ENCODE measurements around the gene KHDC1L. TPM values are rescaled to one million over a fixed set of nuclear protein-coding genes. Genes with fewer than 3 reads are reported as not detected.

The KHDC1L gene
- total RNA-seq, 4 donors from 2014 or later, result not detected

DNA sequence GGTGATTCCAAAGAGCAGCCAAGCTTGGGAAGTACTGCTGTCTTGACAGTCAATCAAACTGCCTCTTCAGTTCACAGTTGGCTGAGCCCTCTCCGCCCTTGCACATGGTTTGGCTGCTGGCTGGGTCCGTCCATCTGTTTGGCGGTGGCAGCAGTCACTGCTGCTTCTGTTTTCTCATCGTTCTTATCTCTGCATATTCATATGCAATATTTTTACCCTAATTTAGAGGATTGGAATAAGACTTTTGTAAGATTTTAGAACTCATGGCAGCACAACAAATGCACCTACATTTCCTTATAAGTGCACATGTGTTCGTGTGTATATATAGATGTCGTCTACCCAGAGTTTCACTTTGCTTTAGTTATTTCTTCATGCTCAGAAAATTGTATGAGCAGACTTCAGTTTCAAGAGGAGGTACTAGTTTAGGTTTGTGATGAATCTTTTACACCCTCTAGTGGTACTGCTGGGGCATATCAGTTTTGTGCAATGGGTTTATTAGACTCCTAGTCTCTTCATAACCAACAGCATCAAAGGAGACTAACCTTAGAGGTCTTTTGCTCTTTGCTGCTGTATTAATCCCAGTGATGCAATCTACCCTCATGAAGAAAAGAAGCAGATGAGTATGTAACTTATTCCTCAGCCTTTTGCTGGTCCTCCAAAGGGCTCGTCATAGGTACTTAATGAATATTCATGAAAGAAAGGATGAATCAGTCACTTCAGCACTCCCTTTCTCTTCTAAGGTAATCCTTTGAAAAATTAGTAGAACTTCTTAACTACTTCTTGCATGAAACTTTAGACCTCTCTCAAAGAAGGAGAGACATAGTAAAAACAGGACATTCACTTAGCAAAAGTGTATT, 44.3 kb downstream of the KHDC1L start:
- Histone ChIP-seq H3K4me3 (peak overlapping the region; percentile 14 to 35), H3K27me3 (no peaks in the 10 kb centered on the region), H3K4me1 (peaks cover 0 to 6% (median 0%) of the 10 kb centered on the region in 3 donors), H3K36me3 (no peaks in the 10 kb centered on the region), H3K27ac (no peak overlapping the region), H3K9me3 (no peaks in the 10 kb centered on the region)
- TF ChIP-seq POLR2A (IDR thresholded peaks at IDR 0.05) (no peak), EP300 (IDR thresholded peaks at IDR 0.05) (no peak)
- TF ChIP-seq, protein P1, sequence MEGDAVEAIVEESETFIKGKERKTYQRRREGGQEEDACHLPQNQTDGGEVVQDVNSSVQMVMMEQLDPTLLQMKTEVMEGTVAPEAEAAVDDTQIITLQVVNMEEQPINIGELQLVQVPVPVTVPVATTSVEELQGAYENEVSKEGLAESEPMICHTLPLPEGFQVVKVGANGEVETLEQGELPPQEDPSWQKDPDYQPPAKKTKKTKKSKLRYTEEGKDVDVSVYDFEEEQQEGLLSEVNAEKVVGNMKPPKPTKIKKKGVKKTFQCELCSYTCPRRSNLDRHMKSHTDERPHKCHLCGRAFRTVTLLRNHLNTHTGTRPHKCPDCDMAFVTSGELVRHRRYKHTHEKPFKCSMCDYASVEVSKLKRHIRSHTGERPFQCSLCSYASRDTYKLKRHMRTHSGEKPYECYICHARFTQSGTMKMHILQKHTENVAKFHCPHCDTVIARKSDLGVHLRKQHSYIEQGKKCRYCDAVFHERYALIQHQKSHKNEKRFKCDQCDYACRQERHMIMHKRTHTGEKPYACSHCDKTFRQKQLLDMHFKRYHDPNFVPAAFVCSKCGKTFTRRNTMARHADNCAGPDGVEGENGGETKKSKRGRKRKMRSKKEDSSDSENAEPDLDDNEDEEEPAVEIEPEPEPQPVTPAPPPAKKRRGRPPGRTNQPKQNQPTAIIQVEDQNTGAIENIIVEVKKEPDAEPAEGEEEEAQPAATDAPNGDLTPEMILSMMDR (IDR thresholded peaks at IDR 0.05), result peak; percentile 59 to 81 (median 75)
- 9 to 13% methylated on average over 6 to 7 of the region's 7 CpGs for WGBS, 2 donors (ENCODE audit: low coverage in 1 of 2)
- peak; percentile 65 for ATAC-seq

DNA sequence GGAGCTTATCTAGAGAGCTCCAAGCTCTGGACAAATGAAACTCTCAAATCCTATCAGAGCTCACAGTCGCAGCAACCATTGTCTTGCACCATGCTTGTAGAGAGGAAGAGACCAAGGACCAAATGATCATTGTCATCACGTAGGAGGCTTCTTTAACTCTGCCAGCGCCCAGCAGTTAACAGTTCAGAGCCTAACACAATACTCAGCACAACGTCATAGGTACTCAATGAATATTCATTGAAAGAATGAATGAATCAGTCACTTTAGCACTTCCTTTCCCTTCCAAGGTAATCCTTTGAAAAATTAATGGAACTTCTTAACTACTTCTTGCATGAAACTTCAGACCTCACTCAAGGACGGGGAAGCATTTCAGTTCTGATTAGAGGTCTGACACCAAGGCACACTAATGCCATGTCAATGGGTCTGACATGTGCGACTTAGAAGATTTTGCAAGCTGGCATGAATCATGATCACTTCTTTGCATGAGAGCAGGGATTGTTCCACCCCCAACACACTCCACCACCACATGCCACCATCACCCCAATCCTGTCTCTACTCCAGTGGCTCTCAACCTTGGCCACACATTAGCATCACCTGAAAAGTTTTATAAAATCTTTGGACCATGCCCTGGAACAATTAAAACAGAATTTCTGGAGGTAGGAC, 45.1 kb downstream of the KHDC1L start:
- H3K27ac ChIP-seq, result no peak overlapping the region
- peak overlapping the region in 1 of 2 donors; percentile 35 for H3K4me3 ChIP-seq
- no peaks in the 10 kb centered on the region for H3K36me3 ChIP-seq
- H3K27me3 ChIP-seq, result no peaks in the 10 kb centered on the region
- ATAC-seq, result no peak
- peaks cover 0 to 6% (median 0%) of the 10 kb centered on the region in 3 donors for H3K4me1 ChIP-seq
- TF ChIP-seq POLR2A (IDR thresholded peaks at IDR 0.05) (no peak), EP300 (IDR thresholded peaks at IDR 0.05) (no peak)
- no peaks in the 10 kb centered on the region for H3K9me3 ChIP-seq
- WGBS, 2 donors (ENCODE audit: low coverage in 1 of 2), result 73 to 93% methylated on average over 3 to 6 of the region's 6 CpGs

GRCh38 chr6:73177221-73177944, 47.9 kb downstream of the KHDC1L start:
- Histone ChIP-seq H3K27me3 (no peaks in the 10 kb centered on the region), H3K36me3 (no peaks in the 10 kb centered on the region), H3K4me1 (peaks cover 0 to 6% (median 0%) of the 10 kb centered on the region in 3 donors), H3K9me3 (no peaks in the 10 kb centered on the region), H3K27ac (no peak overlapping the region), H3K4me3 (no peak overlapping the region)
- TF ChIP-seq POLR2AphosphoS5 (IDR thresholded peaks at IDR 0.05), result no peak
- TF ChIP-seq, protein P1 (IDR thresholded peaks at IDR 0.05), result no peak
- TF ChIP-seq EP300 (IDR thresholded peaks at IDR 0.05), result no peak
- ATAC-seq, result no peak
- WGBS, 2 donors (ENCODE audit: low coverage in 1 of 2), result 67 to 84% methylated on average over 5 of the region's 5 CpGs

DNA sequence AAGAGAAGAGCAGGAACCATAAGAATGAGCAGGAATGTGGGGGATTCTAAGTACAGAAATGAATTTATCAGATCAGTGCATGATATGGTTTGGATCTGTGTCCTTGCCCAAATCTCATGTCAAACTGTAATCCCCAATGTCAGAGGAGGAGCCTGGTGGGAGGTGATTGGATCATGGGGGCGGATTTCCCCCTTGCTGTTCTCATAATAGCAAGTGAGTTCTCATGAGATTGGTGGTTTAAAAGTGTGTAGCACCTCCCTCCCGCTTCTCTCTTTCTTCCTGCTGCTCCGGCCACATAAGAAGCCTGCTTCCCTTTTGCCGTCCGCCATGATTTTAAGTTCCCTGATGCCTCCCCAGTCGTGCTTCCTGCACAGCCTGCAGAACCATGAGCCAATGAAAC, 49.2 kb downstream of the KHDC1L start:
- Histone ChIP-seq H3K27ac (no peak overlapping the region), H3K27me3 (no peaks in the 10 kb centered on the region), H3K4me3 (no peak overlapping the region), H3K4me1 (peaks cover 0 to 6% (median 0%) of the 10 kb centered on the region in 3 donors), H3K36me3 (no peaks in the 10 kb centered on the region), H3K9me3 (no peaks in the 10 kb centered on the region)
- WGBS, 2 donors (ENCODE audit: low coverage in 1 of 2), result 67 to 84% methylated on average over 4 to 6 of the region's 6 CpGs
- no peak for ATAC-seq
- TF ChIP-seq POLR2AphosphoS5 (IDR thresholded peaks at IDR 0.05) (no peak), POLR2A (IDR thresholded peaks at IDR 0.05) (no peak), EP300 (IDR thresholded peaks at IDR 0.05) (no peak)
- TF ChIP-seq, protein P1 (IDR thresholded peaks at IDR 0.05), result no peak

- H3K4me1 ChIP-seq, result no peaks in the 10 kb centered on the region
- no peak overlapping the region for H3K27ac ChIP-seq
- no peaks in the 10 kb centered on the region for H3K36me3 ChIP-seq
- ATAC-seq, result no peak
- H3K27me3 ChIP-seq, result no peaks in the 10 kb centered on the region
- 84 to 88% methylated on average over 4 of the region's 4 CpGs for WGBS, 2 donors (ENCODE audit: low coverage in 1 of 2)
- H3K9me3 ChIP-seq, result no peaks in the 10 kb centered on the region
- TF ChIP-seq, protein P1 (IDR thresholded peaks at IDR 0.05), result no peak
- TF ChIP-seq EP300 (IDR thresholded peaks at IDR 0.05), result no peak
- TF ChIP-seq POLR2AphosphoS5 (IDR thresholded peaks at IDR 0.05), result no peak
- TF ChIP-seq POLR2A (IDR thresholded peaks at IDR 0.05), result no peak
- no peak overlapping the region for H3K4me3 ChIP-seq
Observed at GRCh38 chr6:73174646-73175045, 50.6 kb downstream of the KHDC1L start.
